ENCODE data around the gene WASL.

- no peak for TF ChIP-seq CTCF (IDR thresholded peaks at IDR 0.05)
- TF ChIP-seq POLR2A (IDR thresholded peaks at IDR 0.05; ENCODE audit: low read depth), result no peak
Observed at GRCh38 chr7:123768493-123768892, 19.7 kb upstream of the WASL start.
